ENCODE measurements around the gene EHBP1.
A peak's percentile ranks its signal among the peaks of the same experiment; 100 is the strongest.

DNA sequence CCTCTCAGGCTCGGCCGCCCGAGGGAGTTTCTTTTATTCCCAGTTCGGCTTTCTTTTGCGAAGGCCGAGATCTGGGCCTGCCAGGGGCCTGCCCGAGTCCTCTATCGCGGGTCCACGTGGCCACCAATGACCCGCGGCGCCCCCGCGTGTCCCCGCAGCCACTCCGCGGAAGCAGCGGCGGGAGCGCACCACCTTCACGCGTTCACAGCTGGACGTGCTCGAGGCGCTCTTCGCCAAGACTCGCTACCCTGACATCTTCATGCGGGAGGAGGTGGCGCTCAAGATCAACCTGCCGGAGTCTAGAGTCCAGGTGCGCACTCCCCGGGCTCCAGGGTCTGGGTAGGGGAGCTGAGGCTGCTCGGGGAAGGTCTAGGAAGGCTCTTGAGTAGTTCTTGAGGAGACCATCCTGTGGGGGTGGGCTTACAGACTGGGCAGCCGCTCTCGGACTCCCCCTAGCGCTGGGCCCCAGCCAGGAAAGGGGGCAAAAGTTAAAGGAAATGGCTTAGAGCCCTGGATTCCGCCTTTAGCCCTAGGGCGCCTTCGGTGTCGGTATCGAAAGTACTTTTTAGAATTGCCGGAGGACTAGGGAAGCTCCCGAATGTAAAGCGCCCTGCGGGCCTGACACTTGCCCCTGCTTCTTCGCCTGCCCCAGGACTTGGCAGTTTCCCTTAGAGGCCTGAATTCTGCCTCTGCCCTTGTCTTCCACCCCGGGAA is 348.5 kb downstream of the EHBP1 start:
- TF ChIP-seq, protein P1, sequence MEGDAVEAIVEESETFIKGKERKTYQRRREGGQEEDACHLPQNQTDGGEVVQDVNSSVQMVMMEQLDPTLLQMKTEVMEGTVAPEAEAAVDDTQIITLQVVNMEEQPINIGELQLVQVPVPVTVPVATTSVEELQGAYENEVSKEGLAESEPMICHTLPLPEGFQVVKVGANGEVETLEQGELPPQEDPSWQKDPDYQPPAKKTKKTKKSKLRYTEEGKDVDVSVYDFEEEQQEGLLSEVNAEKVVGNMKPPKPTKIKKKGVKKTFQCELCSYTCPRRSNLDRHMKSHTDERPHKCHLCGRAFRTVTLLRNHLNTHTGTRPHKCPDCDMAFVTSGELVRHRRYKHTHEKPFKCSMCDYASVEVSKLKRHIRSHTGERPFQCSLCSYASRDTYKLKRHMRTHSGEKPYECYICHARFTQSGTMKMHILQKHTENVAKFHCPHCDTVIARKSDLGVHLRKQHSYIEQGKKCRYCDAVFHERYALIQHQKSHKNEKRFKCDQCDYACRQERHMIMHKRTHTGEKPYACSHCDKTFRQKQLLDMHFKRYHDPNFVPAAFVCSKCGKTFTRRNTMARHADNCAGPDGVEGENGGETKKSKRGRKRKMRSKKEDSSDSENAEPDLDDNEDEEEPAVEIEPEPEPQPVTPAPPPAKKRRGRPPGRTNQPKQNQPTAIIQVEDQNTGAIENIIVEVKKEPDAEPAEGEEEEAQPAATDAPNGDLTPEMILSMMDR (IDR thresholded peaks at IDR 0.05), result peak in 2 of 12 donors; percentile 13 to 28
- TF ChIP-seq POLR2A (IDR thresholded peaks at IDR 0.05), result no peak
